Measurements from ENCODE around the gene PEX6. TPM values are rescaled to one million over a fixed set of nuclear protein-coding genes. Genes with fewer than 3 reads are reported as not detected.
A peak's percentile ranks its signal among the peaks of the same experiment; 100 is the strongest.

PEX6 gene
- total RNA-seq, 6 donors from 2014 or later = 6.5 to 36.7 (median 21.0) TPM

GRCh38 chr6:42984001-42984923, 5.3 kb upstream of the PEX6 start, which contains the start of gene PPP2R5D:
Gene PPP2R5D (plus strand): TSS chr6:42984570. CDS start chr6:42984678, 108 bp downstream.
- H3K36me3 ChIP-seq = peaks cover 0 to 2% (median 0%) of the 10 kb centered on the region in 4 donors
- peak within 1 kb of the TSS; percentile 74 to 97 (median 80) for H3K4me3 ChIP-seq
- ATAC-seq (ENCODE audit: low FRiP score in 2 of 2) (peak; percentile 97 to 98), DNase-seq (peak; percentile 96 to 99)
- WGBS, 2 donors = 0% methylated on average over 25 to 56 of the region's 59 CpGs
- H3K4me1 ChIP-seq = peaks cover 34 to 59% (median 53%) of the 10 kb centered on the region in 4 donors
- H3K27me3 ChIP-seq = no peaks in the 10 kb centered on the region
- H3K27ac ChIP-seq = peak within 1 kb of the TSS; percentile 74 to 92 (median 89)
- H3K9me3 ChIP-seq = no peaks in the 10 kb centered on the region
- peak in 4 of 6 experiments; percentile 6 to 49 (median 32) for TF ChIP-seq CTCF (IDR thresholded peaks at IDR 0.05)
- TF ChIP-seq EP300 (IDR thresholded peaks at IDR 0.05) = no peak
- peak in 3 of 4 donors; percentile 41 to 89 (median 87) for TF ChIP-seq POLR2A (IDR thresholded peaks at IDR 0.05)
- peak; percentile 18 to 89 for TF ChIP-seq POLR2AphosphoS5 (IDR thresholded peaks at IDR 0.05)

GRCh38 chr6:42981836-42982235, 2.9 kb upstream of the PEX6 start:
- Histone ChIP-seq H3K4me1 (peaks cover 34 to 54% (median 47%) of the 10 kb centered on the region in 4 donors), H3K27me3 (no peaks in the 10 kb centered on the region), H3K36me3 (no peaks in the 10 kb centered on the region), H3K27ac (no peak overlapping the region), H3K9me3 (no peaks in the 10 kb centered on the region), H3K4me3 (no peak overlapping the region)
- no peak for DNase-seq
- TF ChIP-seq POLR2AphosphoS5 (IDR thresholded peaks at IDR 0.05) (no peak), POLR2A (IDR thresholded peaks at IDR 0.05) (no peak), CTCF (IDR thresholded peaks at IDR 0.05) (no peak), EP300 (IDR thresholded peaks at IDR 0.05) (no peak)
- 74 to 87% methylated on average over 5 of the region's 5 CpGs for WGBS, 2 donors
- ATAC-seq (ENCODE audit: low FRiP score in 2 of 2) = no peak

GRCh38 chr6:42979523-42980177, 669 bp upstream of the PEX6 start:
- DNase-seq = no peak
- peaks cover 26 to 44% (median 29%) of the 10 kb centered on the region in 4 donors for H3K4me1 ChIP-seq
- WGBS, 2 donors = 37% methylated on average over 9 of the region's 9 CpGs
- no peaks in the 10 kb centered on the region for H3K9me3 ChIP-seq
- peak overlapping the region; percentile 88 to 97 (median 92) for H3K27ac ChIP-seq
- ATAC-seq (ENCODE audit: low FRiP score in 2 of 2) = peak in 1 of 2 donors; percentile 2
- H3K27me3 ChIP-seq = no peaks in the 10 kb centered on the region
- TF ChIP-seq POLR2A (IDR thresholded peaks at IDR 0.05) = no peak
- no peak for TF ChIP-seq CTCF (IDR thresholded peaks at IDR 0.05)
- TF ChIP-seq EP300 (IDR thresholded peaks at IDR 0.05) = no peak
- TF ChIP-seq POLR2AphosphoS5 (IDR thresholded peaks at IDR 0.05) = no peak
- no peaks in the 10 kb centered on the region for H3K36me3 ChIP-seq
- H3K4me3 ChIP-seq = peak overlapping the region; percentile 80 to 98 (median 92)

- Histone ChIP-seq H3K9me3 (no peaks in the 10 kb centered on the region), H3K27ac (peak overlapping the region; percentile 88 to 97 (median 92)), H3K4me3 (peak overlapping the region; percentile 80 to 98 (median 92)), H3K27me3 (no peaks in the 10 kb centered on the region), H3K4me1 (peaks cover 22 to 39% (median 25%) of the 10 kb centered on the region in 4 donors), H3K36me3 (no peaks in the 10 kb centered on the region)
- no peak for TF ChIP-seq POLR2A (IDR thresholded peaks at IDR 0.05)
- no peak for TF ChIP-seq EP300 (IDR thresholded peaks at IDR 0.05)
- no peak for TF ChIP-seq POLR2AphosphoS5 (IDR thresholded peaks at IDR 0.05)
- no peak for TF ChIP-seq CTCF (IDR thresholded peaks at IDR 0.05)
- DNase-seq (peak in 1 of 2 donors; percentile 32), ATAC-seq (ENCODE audit: low FRiP score in 2 of 2) (peak; percentile 48 to 56)
- 0% methylated on average over 2 of the region's 28 CpGs; no CpG with 5 or more reads in 1 of the 2 donors for WGBS, 2 donors
These were observed 518 bp downstream of the PEX6 start for GRCh38 chr6:42978487-42978838.

All from upper lobe of left lung (tissue), 6 donors.